ENCODE results near the gene FAM184B.

Gene FAM184B

GRCh38 chr4:17773135-17773698 lies 8.2 kb downstream of the FAM184B start:
- DNase-seq (ENCODE audit: low read depth): no peak

GRCh38 chr4:17771284-17771908 lies 10.0 kb downstream of the FAM184B start:
- no peak for DNase-seq (ENCODE audit: low read depth)

- DNase-seq (ENCODE audit: low read depth): no peak
These were observed 10.6 kb downstream of the FAM184B start for GRCh38 chr4:17770845-17771244.

GRCh38 chr4:17769406-17770174 lies 11.8 kb downstream of the FAM184B start:
- DNase-seq (ENCODE audit: low read depth): no peak

GRCh38 chr4:17766826-17767458 lies 14.5 kb downstream of the FAM184B start:
- no peak for DNase-seq (ENCODE audit: low read depth)

GRCh38 chr4:17765514-17766286 lies 15.7 kb downstream of the FAM184B start:
- no peak for DNase-seq (ENCODE audit: low read depth)

- DNase-seq (ENCODE audit: low read depth): no peak
These were observed 17.5 kb downstream of the FAM184B start for GRCh38 chr4:17763931-17764330.

GRCh38 chr4:17763416-17763815 lies 18.0 kb downstream of the FAM184B start:
- no peak for DNase-seq (ENCODE audit: low read depth)

- no peak for DNase-seq (ENCODE audit: low read depth)
These were observed 18.7 kb downstream of the FAM184B start for GRCh38 chr4:17762726-17763125.

- no peak for DNase-seq (ENCODE audit: low read depth)
These were observed 20.4 kb downstream of the FAM184B start for GRCh38 chr4:17761062-17761461.

GRCh38 chr4:17760626-17761025 lies 20.8 kb downstream of the FAM184B start:
- no peak for DNase-seq (ENCODE audit: low read depth)

GRCh38 chr4:17758485-17758884 lies 22.9 kb downstream of the FAM184B start:
- DNase-seq (ENCODE audit: low read depth): no peak

GRCh38 chr4:17757621-17758020 lies 23.8 kb downstream of the FAM184B start:
- DNase-seq (ENCODE audit: low read depth): no peak

- no peak for DNase-seq (ENCODE audit: low read depth)
These were observed 27.8 kb downstream of the FAM184B start for GRCh38 chr4:17753646-17754045.

- DNase-seq (ENCODE audit: low read depth): no peak
These were observed 40.7 kb downstream of the FAM184B start for GRCh38 chr4:17740702-17741101.

- DNase-seq (ENCODE audit: low read depth): no peak
These were observed 44.9 kb downstream of the FAM184B start for GRCh38 chr4:17736484-17736883.

- no peak for DNase-seq (ENCODE audit: low read depth)
These were observed 54.5 kb downstream of the FAM184B start for GRCh38 chr4:17726911-17727310.

GRCh38 chr4:17723648-17724047 lies 57.8 kb downstream of the FAM184B start:
- DNase-seq (ENCODE audit: low read depth): no peak

GRCh38 chr4:17722356-17722700 lies 59.1 kb downstream of the FAM184B start:
- DNase-seq (ENCODE audit: low read depth): no peak

GRCh38 chr4:17721496-17722355 lies 59.7 kb downstream of the FAM184B start:
- DNase-seq (ENCODE audit: low read depth): no peak

- DNase-seq (ENCODE audit: low read depth): no peak
These were observed 62.3 kb downstream of the FAM184B start for GRCh38 chr4:17719106-17719505.

Data from stimulated activated CD8-positive, alpha-beta memory T cell treated with anti-CD3 and anti-CD28 coated beads, Interleukin-12 subunit alpha, Interleukin-12 subunit beta, amount 100 ng/mL, for 1 hour (primary cell).